Uterus (tissue), 2 donors: ENCODE measurements around the gene GSTT2.
"Not testable (repeated sequence)": the region's sequence is repeated elsewhere in the genome, so short reads cannot be mapped to it uniquely, and the experiment has no call there.

Experiments used
- POLR2A ChIP-seq, 2 donors: fragments of 450-650 bp; IDR thresholded peaks; one replicate each; pipeline ENCODE4 v1.6.1; 2016; ENCODE audit warnings: antibody characterized with exemption in 2 of 2, mild to moderate bottlenecking in 1 of 2, moderate library complexity in 1 of 2
- TF ChIP-seq, protein P1 (sequence below), 4 experiments: fragments of 200-600 bp in 2 of 4; fragments of 450-650 bp in 2 of 4; sonication (generic) in 2 of 4; IDR thresholded peaks; one replicate each; pipeline ENCODE4 v1.5.1; 2016 to 2019; ENCODE audit warnings: antibody characterized with exemption in 4 of 4, mild to moderate bottlenecking in 2 of 4, moderate library complexity in 1 of 4

DNA sequence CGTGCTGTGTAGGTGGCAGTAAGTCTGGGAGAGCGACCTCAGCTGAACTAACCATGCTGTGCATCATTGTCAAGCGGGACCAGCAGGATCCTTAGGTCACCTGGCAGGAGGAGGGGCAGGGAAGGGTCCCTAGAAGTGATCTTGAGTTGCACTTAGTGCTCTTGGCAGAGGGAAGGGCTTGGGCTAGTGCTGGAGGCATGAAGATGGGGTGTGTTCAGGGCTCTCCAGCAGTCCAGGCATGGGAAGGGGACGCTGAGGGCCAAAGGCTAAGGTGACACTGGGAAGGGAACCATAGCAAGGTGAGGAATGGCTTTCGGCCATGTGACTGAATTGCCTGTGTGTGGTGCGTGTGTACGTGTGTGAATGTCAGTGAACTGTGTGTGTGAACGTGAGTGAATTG, 6.2 kb downstream of the GSTT2 start:
- TF ChIP-seq, protein P1, sequence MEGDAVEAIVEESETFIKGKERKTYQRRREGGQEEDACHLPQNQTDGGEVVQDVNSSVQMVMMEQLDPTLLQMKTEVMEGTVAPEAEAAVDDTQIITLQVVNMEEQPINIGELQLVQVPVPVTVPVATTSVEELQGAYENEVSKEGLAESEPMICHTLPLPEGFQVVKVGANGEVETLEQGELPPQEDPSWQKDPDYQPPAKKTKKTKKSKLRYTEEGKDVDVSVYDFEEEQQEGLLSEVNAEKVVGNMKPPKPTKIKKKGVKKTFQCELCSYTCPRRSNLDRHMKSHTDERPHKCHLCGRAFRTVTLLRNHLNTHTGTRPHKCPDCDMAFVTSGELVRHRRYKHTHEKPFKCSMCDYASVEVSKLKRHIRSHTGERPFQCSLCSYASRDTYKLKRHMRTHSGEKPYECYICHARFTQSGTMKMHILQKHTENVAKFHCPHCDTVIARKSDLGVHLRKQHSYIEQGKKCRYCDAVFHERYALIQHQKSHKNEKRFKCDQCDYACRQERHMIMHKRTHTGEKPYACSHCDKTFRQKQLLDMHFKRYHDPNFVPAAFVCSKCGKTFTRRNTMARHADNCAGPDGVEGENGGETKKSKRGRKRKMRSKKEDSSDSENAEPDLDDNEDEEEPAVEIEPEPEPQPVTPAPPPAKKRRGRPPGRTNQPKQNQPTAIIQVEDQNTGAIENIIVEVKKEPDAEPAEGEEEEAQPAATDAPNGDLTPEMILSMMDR (IDR thresholded peaks at IDR 0.05) = not testable (repeated sequence)
- TF ChIP-seq POLR2A (IDR thresholded peaks at IDR 0.05) = not testable (repeated sequence)
